NCI-H2029 treated with DMSO at 0.1 percent for 48 hours (cell line): ENCODE results near the gene LOXL3.
"Not testable (repeated sequence)": the region's sequence is repeated elsewhere in the genome, so short reads cannot be mapped to it uniquely, and the experiment has no call there.

Source experiments
- DNase-seq: peaks from one replicate; lab custom pipeline; 2025; lab: John Stamatoyannopoulos, UW

The LOXL3 gene

DNA sequence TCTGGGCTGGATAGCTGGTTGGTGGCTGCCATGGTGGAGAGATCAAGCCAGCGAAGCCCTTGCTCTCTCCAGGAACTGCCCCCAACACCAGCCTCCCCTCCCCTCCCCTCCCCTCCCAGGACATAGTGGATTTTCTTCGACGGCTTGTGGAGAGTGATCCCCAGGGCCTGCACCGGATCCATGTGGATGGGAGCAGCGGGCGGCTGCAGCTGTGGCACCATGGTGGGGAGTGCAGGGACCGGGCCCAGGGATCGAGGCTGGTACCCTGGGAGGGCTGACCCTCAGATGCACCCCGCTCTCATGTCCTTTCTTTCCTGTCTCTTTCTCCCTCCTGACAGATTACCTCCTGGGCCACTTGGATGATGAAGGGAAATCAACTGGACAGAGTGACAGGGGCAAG is 63.8 kb downstream of the LOXL3 start:
- DNase-seq: no peak

DNA sequence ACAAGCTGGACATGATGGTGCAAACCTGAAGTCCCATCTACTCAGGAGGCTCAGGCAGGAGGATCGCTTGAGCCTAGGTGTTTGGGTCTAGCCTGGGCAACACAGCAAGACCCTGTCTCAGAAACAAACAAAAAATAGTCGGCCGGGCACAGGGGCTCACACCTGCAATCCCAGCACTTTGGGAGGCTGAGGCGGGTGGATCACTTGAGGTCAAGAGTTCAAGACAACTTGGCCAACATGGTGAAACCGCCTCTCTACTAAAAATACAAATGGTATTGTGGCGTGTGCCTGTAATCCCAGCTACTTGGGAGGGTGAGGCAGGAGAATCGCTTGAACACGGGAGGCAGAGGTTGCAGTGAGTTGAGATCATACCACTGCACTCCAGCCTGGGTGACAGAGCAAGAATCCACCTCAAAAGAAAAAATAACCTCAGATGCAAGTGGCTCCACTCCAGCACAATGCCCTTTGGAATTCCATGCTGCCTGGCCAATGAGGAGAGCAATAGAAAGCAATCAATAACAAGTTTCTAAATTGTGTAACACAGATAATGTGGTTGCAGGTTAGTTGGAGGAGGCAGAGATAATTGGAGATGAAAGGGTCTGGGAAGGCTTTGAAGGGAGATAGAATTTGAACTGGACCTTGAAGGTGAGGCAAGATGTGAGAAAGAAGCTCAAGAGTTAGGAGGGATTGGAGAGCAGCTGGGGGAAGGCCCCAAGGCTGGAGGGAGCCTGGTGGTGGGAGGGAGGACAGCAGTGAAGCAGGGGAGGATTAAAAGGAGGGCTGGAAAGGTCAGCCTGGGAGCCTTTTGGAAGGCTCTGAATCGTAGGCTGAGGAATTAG is 64.9 kb downstream of the LOXL3 start:
- DNase-seq: no peak

DNA sequence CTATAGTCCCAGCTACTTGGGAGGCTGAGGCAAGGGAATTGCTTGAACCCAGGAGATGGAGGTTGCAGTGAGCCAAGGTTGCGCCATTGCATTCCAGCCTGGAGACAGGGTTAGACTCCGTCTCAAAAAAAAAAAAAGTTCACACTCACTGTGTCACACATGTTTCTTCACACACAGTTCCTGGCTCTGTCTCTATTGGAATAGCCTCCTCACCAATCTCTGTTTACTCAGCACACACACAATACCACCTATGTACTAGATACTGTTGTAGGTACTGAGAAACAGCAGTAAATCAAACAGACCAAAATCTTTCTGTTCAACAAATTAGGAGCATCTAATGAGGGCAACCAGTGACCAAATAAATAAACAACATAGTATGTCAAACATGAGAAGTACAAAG is 67.6 kb downstream of the LOXL3 start:
- DNase-seq: no peak

DNA sequence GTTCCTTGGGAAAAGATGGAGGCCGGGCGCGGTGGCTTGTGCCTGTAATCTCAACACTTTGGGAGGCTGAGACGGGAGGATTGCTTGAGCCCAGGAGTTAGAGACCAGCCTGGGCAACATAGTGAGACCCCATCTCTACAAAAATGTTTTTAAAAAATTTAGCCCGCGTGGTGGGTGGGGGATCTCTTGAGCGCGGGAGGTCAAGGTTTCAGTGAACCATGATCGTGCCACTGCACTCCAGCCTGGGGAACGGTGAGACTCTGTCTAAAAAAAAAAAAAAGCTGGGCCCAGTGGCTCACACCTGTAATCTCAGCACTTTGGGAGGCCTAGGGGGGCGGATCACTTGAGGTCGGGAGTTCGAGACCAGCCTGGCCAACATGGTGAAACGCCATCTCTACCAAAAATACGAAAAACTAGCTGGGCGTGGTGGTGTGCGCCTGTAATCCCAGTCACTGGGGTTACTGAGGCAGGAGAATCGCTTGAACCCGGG is 70.0 kb downstream of the LOXL3 start:
- not testable (repeated sequence) for DNase-seq

DNA sequence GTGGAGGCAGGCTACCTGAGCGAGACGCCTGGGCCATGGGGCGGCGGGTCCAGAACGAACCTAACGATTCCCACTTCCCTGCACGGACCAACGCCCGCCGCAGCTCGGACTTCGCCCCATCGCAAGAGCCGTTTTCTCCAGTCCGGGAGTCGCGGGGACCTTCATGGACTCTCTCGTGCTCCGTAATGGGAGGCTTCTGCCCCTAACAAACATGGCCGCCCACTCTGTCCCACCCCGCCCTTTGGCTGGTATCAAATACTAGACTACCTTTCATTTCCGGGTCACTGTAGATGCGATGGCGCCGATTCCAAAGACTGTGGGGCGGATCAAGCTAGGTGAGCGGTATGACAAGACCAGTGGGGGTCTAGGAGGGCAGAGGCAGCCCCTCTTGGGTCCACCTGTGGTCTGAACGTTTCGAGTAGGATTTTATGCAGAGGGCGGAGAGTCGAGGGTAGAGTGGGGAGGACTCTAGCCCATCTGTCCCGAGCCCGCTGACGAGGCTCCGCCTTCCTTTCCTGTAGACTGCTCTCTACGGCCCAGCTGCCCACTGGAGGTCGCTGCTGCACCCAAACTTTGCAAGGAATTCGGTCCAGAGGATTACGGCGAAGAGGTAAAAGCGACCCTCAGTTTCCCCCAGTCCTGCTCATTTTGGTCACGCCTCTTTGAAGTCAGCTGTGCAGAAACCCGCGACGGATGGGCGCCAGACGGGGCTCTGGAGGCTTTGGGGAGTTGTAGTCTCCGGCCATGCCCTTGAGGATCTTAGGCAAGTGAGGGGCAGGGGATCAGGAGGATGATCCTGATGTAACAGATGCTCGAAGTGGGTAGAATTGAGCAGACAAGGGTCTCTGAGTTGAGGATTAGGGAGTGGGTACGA is 70.7 kb downstream of the LOXL3 start, which contains the start of the genes CCDC142 and TTC31:
Gene CCDC142 (minus strand): TSS at position 198 of the 874 bp plus-strand sequence. CDS start 161 bp downstream, at position 37.
Gene TTC31 (plus strand): TSS at position 281 of the 874 bp plus-strand sequence. CDS start 15 bp downstream, at position 296.
- peak; percentile 82 for DNase-seq
